ENCODE results near the gene SPRTN. TPM values are rescaled to one million over a fixed set of nuclear protein-coding genes. Genes with fewer than 3 reads are reported as not detected.

Gene SPRTN
- total RNA-seq, 1 experiment from 2014 or later = 14.9 TPM

DNA sequence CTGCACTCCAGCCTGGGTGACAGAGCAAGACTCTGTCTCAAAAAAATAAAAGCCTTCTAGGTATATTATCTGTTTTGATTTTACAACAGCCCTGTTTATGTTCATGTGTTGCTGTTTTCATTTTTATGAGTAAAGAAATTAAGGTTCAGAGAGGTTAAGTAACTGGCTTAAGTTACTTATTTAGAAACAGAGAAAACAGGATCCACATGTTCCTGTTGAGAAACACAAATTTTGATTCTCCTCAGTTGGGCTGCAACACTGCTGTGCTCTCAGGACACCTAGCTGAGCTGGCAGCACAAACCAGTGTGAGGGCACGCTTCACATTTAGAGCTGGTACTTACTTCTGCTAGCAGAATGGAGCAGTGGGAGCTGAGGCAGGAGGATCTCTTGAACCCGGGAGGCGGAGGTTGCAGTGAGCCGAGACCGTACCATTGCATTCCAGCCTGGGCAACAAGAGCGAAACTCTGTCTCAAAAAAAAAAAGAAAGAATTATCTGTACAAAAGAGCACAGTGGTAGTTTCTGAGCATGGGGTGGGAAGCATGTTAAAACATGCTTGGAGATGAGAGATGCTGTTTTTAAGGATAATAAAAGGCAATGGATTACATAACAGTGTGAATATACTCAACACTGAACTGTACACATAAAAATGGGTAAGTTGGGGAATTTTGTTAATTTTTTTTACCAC, 2.4 kb downstream of the SPRTN start:
- no TSS peak for BruUV-seq (replicated peaks)
- CTCF ChIA-PET = no interaction called here

More for the DNA sequence above, 2.4 kb downstream of the SPRTN start:
- H3K36me3 ChIP-seq (ENCODE audit: control insufficient read depth in 1 of 2, insufficient read depth in 2 of 2, low read length in 2 of 2) = peaks cover 3 to 6% of the 10 kb centered on the region in 2 experiments; a peak in 3 of 4 replicates
- H3K4me1 ChIP-seq (ENCODE audit: control insufficient read depth in 1 of 2, insufficient read depth in 2 of 2, low read length in 2 of 2) = peaks cover 14 to 28% of the 10 kb centered on the region in 2 experiments; a peak in 3 of 4 replicates
- ChIA-PET POLR2A (no interaction called here), RAD21 (ENCODE audit: low non-redundant PET in 1 of 2, low total read pairs in 2 of 2, uncharacterized antibody in 2 of 2, unreplicated experiment in 2 of 2) (no interaction called here)
- no peaks in the 10 kb centered on the region for H3K9me3 ChIP-seq (ENCODE audit: control insufficient read depth in 1 of 2, insufficient read depth in 1 of 2, low read depth in 1 of 2, low read length in 2 of 2)
- H3K4me2 ChIP-seq (ENCODE audit: low read length) = no peak overlapping the region
- no peak overlapping the region for H3K27ac ChIP-seq (ENCODE audit: low read depth, low read length)
- peaks cover 70% of the 10 kb centered on the region for H3K79me2 ChIP-seq (ENCODE audit: insufficient read depth, low read length)
- ATAC-seq (no peak), DNase-seq (ENCODE audit: low read depth, low spot score) (no peak)
- intact Hi-C loops (cut with micrococcal nuclease) = no loop called here
- H2AFZ ChIP-seq (ENCODE audit: low read depth, low read length, poor library complexity, severe bottlenecking) = no peak overlapping the region
- no peaks in the 10 kb centered on the region for H3K9me2 ChIP-seq (ENCODE audit: insufficient read depth)
- TF ChIP-seq MAX (IDR thresholded peaks at IDR 0.05) (no peak), CEBPB (IDR thresholded peaks at IDR 0.05; ENCODE audit: low read depth) (no peak), SRF (IDR thresholded peaks at IDR 0.05; ENCODE audit: low read depth) (no peak), SIN3A (IDR thresholded peaks at IDR 0.05; ENCODE audit: low read depth) (no peak), EZH2 (IDR thresholded peaks at IDR 0.05) (no peak), JUND (IDR thresholded peaks at IDR 0.05) (no peak), ZNF274 (IDR thresholded peaks at IDR 0.05; ENCODE audit: low read depth, low read length) (no peak), POLR2AphosphoS5 (IDR thresholded peaks at IDR 0.05; ENCODE audit: low read depth, low read length) (no peak), ZFX (IDR thresholded peaks at IDR 0.05) (no peak), FOSL1 (IDR thresholded peaks at IDR 0.05; ENCODE audit: low read depth) (no peak), TCF7L2 (IDR thresholded peaks at IDR 0.05; ENCODE audit: borderline replicate concordance, extremely low read depth, insufficient read depth, insufficient read length) (no peak), RAD21 (IDR thresholded peaks at IDR 0.05; ENCODE audit: low read depth) (no peak), CBX3 (IDR thresholded peaks at IDR 0.05; ENCODE audit: low read depth) (no peak), EZH2phosphoT487 (IDR thresholded peaks at IDR 0.05; ENCODE audit: borderline replicate concordance) (no peak), EGR1 (IDR thresholded peaks at IDR 0.05; ENCODE audit: low read depth) (no peak)
- TF ChIP-seq, protein P1, sequence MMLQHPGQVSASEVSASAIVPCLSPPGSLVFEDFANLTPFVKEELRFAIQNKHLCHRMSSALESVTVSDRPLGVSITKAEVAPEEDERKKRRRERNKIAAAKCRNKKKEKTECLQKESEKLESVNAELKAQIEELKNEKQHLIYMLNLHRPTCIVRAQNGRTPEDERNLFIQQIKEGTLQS (IDR thresholded peaks at IDR 0.05) = no peak
- TF ChIP-seq, protein P2, sequence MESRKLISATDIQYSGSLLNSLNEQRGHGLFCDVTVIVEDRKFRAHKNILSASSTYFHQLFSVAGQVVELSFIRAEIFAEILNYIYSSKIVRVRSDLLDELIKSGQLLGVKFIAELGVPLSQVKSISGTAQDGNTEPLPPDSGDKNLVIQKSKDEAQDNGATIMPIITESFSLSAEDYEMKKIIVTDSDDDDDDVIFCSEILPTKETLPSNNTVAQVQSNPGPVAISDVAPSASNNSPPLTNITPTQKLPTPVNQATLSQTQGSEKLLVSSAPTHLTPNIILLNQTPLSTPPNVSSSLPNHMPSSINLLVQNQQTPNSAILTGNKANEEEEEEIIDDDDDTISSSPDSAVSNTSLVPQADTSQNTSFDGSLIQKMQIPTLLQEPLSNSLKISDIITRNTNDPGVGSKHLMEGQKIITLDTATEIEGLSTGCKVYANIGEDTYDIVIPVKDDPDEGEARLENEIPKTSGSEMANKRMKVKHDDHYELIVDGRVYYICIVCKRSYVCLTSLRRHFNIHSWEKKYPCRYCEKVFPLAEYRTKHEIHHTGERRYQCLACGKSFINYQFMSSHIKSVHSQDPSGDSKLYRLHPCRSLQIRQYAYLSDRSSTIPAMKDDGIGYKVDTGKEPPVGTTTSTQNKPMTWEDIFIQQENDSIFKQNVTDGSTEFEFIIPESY (IDR thresholded peaks at IDR 0.05; ENCODE audit: extremely low read depth, insufficient replicate concordance, low read length) = no peak
- TF ChIP-seq, protein P3, sequence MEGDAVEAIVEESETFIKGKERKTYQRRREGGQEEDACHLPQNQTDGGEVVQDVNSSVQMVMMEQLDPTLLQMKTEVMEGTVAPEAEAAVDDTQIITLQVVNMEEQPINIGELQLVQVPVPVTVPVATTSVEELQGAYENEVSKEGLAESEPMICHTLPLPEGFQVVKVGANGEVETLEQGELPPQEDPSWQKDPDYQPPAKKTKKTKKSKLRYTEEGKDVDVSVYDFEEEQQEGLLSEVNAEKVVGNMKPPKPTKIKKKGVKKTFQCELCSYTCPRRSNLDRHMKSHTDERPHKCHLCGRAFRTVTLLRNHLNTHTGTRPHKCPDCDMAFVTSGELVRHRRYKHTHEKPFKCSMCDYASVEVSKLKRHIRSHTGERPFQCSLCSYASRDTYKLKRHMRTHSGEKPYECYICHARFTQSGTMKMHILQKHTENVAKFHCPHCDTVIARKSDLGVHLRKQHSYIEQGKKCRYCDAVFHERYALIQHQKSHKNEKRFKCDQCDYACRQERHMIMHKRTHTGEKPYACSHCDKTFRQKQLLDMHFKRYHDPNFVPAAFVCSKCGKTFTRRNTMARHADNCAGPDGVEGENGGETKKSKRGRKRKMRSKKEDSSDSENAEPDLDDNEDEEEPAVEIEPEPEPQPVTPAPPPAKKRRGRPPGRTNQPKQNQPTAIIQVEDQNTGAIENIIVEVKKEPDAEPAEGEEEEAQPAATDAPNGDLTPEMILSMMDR (IDR thresholded peaks at IDR 0.05 in 2 of 3, conservative IDR thresholded peaks at IDR 0.05 in 1 of 3; ENCODE audit: borderline replicate concordance in 1 of 3, insufficient read depth in 1 of 3, low read depth in 2 of 3, low read length in 2 of 3) = no peak
- H3K9ac ChIP-seq (ENCODE audit: low read length) = no peak overlapping the region
- H3K4me3 ChIP-seq (replicated peaks in 1 of 2; ENCODE audit: low read depth in 1 of 2, low read length in 2 of 2) = no peak overlapping the region
- no peaks in the 10 kb centered on the region for H3K27me3 ChIP-seq (ENCODE audit: insufficient read depth, low read length)
- H4K20me1 ChIP-seq (ENCODE audit: insufficient read depth) = no peaks in the 10 kb centered on the region
